T-helper 9 cell (primary cell): Measurements from ENCODE around the gene SF3B3.
"Not testable (repeated sequence)": the region's sequence is repeated elsewhere in the genome, so short reads cannot be mapped to it uniquely, and the experiment has no call there.

Experiments used
- DNase-seq: peaks from one replicate; pipeline ENCODE4 v3.0.0-alpha.2; 2020

Gene SF3B3

DNA sequence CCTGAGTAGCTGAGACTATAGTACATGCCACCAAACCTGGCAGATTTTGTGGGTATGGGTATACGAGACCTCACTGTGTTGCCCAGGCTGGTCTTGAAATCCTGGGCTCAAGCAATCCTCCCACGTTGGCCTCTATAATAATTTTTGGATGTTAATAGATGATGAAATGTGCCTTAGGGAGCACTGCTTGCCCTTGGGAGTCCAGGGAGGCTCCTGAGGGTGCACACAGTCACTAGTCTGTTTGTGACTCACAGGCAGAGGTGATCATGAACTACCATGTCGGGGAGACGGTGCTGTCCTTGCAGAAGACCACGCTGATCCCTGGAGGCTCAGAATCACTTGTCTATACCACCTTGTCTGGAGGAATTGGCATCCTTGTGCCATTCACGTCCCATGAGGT is 46.1 kb downstream of the SF3B3 start:
- no peak for DNase-seq

- no peak for DNase-seq
Observed at GRCh38 chr16:70570967-70571570, 47.5 kb downstream of the SF3B3 start.

- no peak for DNase-seq
Observed at GRCh38 chr16:70571623-70572022, 48.0 kb downstream of the SF3B3 start.

DNA sequence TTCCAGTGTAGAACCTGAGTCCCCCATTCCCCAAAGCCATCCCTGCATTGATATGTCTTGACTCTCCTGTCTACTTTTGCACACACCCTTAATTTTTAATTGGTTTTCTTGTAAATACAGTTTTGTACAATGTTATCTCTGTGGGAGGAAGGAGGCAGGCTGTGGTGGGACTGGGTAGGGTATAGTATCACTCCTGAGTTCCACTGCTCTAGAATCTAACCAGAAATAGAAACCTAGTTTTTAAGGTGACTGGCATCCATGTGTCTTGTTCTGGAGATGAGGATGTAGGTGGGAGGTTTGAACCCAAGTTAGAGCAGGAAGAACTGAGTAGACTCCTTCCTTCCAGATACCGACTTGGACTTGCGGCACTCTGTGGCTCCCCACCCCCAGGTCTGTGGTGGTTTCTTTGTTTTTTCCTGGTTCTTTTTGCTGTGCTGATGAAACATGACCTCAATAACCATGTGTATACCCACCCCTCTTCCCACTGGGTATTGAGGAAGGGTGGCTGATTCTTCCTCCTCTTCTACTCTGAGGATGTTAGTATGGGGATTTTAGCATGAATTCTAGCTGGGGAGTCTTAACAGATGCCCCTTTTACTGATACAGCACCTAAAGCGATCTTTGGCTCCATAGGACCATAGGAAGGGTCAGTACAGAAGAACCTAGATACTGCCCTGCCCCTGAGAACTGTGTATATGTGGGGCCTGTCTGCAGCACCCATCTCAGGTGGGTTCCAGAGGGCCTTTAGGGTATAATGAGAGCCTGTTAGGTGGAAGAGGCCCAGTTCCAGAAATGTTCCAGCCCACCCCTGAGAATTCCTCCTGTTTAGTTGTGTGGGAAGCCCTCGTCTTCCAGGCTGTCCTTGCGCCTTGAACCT is 48.7 kb downstream of the SF3B3 start:
- no peak for DNase-seq

GRCh38 chr16:70572926-70573270 is 49.3 kb downstream of the SF3B3 start:
- DNase-seq: no peak

- no peak for DNase-seq
Observed at GRCh38 chr16:70573451-70574121, 50.0 kb downstream of the SF3B3 start.

DNA sequence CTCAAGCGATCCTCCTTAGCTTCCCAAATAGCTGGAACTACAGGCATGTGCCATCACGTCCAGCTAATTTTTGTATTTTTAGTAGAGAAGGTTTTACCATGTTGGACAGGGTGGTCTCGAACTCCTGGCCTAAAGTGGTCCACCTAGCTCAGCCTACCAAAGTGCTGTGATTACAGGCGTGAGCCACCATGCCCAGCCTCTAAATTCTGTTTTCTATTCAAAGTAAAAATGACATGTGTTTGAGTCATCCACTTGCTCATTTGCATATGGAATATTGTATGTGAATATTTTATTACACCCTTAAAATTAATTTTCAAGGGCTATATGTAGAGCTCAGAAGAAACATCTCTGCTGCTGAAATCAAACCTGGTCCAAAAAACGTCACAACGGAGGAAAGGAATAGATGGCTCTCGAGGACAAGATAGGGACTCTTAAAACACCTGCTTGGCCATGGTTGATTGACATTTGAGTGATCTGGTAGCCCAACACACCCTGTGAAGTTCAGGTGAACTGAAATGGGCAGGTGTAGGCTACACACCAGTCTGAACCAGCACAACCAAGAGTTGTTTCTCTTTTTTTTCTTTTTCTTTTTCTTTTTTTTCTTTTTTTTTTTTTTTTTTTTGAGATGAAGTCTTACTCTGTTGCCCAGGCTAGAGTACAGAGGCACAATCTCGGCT is 51.1 kb downstream of the SF3B3 start:
- no peak for DNase-seq

- DNase-seq: no peak
Observed at GRCh38 chr16:70575376-70575775, 51.8 kb downstream of the SF3B3 start.

GRCh38 chr16:70576431-70577255 is 53.0 kb downstream of the SF3B3 start:
- no peak for DNase-seq

GRCh38 chr16:70577256-70577698 is 53.7 kb downstream of the SF3B3 start:
- no peak for DNase-seq

GRCh38 chr16:70578035-70578434 is 54.4 kb downstream of the SF3B3 start:
- no peak for DNase-seq

DNA sequence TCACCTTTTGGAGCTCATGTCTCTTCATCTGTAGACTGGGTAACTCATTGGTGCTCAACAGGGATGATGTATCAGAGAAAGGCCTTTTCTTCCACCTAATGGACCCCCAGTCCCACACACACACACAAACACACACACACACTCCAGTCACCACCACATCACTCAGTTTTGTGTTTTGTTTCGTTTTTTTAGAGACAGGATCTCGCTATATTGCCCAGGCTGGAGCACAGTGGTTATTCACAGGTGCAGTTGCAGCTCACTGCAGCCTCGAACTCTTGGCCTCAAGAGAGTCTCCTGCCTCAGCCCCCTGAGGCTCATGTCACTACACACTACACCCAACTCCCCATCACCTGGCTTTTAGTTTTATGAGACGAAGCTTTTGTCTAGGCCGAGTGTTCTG is 55.6 kb downstream of the SF3B3 start:
- no peak for DNase-seq

DNA sequence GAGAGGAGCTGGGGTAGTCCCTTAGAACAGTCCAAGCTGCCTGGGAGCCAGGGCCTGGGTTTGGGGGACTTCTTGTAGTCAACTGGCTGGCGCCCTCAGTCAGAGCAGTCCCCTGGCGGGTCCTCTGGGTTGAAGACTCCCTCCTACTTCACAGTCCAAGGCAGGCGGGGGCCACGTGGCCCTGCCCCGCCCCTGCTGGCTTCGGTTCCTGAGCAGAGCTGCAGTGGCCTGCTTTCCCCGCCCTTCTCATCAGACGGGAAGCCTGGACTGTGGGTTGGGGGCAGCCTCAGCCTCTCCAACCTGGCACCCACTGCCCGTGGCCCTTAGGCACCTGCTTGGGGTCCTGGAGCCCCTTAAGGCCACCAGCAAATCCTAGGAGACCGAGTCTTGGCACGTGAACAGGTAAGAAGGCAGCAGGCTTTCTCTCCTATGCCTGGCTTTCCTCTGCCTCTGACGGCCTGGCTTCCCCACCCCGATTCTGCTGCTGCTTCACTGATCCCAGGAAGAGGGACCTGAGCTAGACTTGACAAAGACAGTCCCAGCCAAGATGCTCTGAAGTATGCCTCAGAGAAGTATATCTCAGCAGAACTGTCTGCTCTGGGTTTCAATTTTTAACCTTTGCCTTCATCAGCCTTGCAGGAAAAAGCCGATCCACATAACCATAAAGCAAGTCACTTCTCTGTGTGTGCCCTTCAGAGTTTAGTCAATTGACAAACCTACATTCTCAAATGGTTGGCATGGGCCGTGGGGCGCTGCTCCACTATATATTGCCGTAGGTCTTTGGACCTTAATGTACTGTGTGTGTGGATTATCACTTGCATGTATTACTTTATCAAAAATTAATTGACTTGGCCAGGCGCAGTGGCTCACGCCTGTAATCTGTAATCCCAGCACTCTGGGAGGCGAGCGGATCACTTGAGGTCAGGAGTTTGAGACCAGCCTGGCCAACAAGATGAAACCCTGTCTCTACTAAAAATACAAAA is 56.3 kb downstream of the SF3B3 start:
- DNase-seq: no peak

GRCh38 chr16:70582280-70582978 is 58.8 kb downstream of the SF3B3 start:
- DNase-seq: no peak

- DNase-seq: no peak
Observed at GRCh38 chr16:70586731-70587130, 63.1 kb downstream of the SF3B3 start.

DNA sequence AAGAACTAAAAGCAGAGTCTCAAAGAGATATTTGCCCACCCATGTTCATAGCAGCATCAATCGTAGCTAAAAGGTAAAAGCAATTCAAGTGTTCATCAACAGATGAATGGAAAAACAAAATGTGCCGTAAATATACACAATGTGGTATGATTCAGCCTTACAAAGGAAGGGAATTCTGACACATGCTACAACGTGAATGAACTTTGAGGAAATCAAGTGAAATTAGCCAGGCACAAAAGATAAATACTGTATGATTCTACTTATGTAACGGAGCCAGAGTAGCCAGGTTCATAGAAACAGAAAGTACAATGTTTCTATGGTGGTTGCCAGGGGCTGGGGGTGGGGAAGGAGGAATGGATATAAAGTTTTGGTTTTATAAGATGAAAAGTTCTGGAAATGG is 64.9 kb downstream of the SF3B3 start:
- DNase-seq: no peak

DNA sequence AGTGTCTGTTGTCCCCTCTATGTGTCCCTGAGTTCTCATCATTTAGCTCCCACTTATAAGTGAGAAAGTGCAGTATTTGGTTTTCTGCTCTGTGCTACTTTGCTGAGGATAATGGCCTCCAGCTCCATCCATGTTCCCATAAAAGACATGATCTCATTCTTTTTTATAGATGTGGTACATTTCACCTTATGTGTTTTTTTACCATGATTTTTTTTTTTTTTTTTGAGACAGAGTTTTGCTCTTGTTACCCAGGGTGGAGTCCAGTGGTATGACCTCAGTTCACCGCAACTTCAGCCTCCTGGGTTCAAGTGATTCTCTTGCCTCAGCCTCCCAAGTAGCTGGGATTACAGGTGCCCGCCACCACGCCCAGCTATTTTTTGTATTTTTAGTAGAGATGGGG is 65.8 kb downstream of the SF3B3 start:
- not testable (repeated sequence) for DNase-seq

- DNase-seq: no peak
Observed at GRCh38 chr16:70589998-70590471, 66.4 kb downstream of the SF3B3 start.

DNA sequence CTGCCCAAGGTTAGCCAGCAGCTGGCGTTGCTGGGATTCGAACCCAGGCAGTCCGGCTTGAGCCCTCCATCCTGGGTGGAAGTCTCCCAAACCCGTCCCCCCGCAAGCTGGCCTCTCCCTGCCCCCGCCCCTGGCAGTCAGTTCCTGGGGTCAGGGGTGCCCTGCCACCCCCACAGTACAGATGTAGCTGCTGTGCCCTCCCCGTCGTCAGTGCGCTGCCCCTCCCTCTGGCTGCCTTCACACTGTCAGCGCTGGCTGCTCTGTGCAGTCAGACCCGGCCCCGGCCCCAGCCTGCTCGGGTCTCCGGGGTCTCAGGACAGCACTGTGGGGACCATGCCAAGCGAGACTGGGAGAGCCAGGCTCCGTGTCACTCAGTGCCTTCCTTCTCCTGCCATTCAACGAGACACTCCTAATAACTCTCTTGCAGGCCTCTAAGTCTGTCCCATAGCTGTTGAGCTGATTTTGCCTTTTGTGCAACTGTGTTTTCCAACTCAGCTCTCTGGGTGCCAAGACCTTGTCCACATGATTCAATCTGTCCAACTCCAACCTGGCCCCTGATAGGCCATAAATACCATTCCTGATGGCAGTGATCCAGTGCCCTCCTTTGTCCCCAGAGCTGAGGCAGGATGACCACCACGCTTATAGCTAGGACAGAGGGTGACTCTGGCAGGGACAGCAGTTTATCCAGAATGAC is 67.3 kb downstream of the SF3B3 start:
- DNase-seq: no peak

DNA sequence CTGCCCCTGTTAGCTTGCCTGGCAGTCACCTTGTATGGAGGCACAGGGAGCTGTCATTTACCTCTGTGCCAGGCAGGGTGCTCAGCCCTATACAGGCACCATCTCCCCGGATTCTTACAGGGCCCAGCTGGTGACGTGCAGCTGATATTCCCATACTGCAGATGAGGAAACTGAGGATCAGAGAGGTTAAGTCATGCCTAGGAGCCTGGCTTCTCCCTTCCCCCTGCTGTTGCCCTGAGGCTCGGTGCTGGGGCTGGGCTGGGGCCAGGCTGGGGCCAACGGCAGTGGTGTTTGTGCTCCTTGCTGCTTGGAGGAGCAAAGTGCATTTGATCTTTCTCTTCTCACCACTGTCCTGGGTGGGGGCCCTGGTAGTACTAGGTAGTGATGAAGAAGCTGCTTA is 68.0 kb downstream of the SF3B3 start:
- DNase-seq: no peak
